Fibroblast of skin of abdomen (primary cell): ENCODE measurements around the gene FBXL15.
"Not testable (repeated sequence)": the region's sequence is repeated elsewhere in the genome, so short reads cannot be mapped to it uniquely, and the experiment has no call there.

Experiments
- DNase-seq: peaks from one replicate; pipeline ENCODE4 v3.0.0-alpha.2; 2013

FBXL15 gene

DNA sequence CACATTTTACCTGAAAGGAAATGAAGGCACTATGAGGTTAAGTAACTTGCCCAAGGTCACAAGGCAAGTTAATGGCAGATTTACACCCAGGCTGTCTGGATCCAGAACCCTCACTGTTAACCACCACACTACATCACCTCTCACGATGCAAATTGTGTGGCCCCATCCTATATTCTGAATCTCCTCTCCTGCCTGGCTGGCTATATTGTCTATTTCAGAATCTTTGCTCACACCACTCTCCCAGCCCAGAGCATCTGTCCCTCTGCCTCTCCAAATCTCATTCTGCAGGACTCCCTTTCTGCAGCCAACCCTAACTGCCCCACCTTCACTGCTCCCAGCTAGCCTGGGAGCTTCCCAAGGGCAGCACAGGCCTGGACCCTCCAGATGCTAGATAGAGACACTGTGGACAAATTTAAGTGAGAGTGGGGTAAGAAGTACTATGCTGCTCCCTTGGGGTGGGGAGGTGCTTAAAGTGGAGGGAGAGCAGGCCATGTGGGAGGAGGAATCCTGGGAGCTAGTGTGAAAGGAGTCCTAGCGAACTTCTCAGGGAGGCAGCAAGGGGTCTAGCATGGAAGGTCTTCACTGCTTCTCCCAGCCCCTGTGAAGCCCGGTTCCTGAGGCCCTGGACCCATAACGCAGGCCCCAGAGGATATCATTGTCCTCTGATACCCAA, 11.0 kb downstream of the FBXL15 start:
- DNase-seq = no peak

GRCh38 chr10:102432162-102432950, 11.7 kb downstream of the FBXL15 start, which contains the start of gene CUEDC2:
Gene CUEDC2 (minus strand): TSS chr10:102432574. CDS start chr10:102425188, 7,386 bp downstream.
- DNase-seq = peak; percentile 98

GRCh38 chr10:102433619-102434046, 13.0 kb downstream of the FBXL15 start:
- no peak for DNase-seq

- DNase-seq = peak; percentile 66
Observed at GRCh38 chr10:102434394-102435132, 13.9 kb downstream of the FBXL15 start.

DNA sequence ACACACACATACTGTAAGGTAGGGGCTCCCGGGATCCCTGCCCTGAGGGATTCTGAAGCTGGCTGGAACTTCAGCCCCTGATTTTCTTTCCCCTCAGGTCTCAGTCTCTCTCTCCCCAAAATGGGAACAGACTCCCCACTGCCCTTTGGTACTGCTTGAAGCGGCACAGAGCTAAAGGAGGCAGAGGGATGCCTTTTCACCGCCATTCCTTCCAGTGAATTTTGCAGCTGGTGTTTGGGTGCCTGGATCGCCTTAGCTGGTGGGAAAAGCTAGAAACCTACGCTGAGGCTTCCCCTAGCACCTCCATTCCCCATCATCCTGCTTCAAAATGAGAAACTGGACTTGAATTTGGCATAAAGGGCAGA, 14.5 kb downstream of the FBXL15 start:
- DNase-seq = no peak

GRCh38 chr10:102435529-102436233, 15.0 kb downstream of the FBXL15 start:
- DNase-seq = no peak

- DNase-seq = no peak
Observed at GRCh38 chr10:102436312-102436711, 15.7 kb downstream of the FBXL15 start.

DNA sequence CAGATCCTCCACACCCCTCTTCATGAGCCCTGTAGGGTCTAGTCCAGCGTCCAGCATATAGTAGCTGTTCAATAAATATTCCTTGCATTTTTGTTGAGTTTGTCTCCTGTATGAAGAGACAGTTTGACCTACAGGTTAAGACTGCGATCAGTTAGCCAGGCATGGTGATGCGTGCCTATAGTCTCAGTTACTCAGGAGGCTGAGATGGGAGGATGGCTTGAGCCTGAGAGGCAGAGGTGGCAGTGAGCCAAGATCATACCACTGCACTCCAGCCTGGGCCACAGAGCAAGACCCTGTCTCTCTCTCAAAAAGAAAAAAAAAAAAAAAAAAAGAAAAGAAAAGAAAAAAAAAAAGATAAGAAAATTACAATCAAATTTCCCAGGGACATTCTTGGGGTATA, 16.9 kb downstream of the FBXL15 start:
- DNase-seq = no peak

DNA sequence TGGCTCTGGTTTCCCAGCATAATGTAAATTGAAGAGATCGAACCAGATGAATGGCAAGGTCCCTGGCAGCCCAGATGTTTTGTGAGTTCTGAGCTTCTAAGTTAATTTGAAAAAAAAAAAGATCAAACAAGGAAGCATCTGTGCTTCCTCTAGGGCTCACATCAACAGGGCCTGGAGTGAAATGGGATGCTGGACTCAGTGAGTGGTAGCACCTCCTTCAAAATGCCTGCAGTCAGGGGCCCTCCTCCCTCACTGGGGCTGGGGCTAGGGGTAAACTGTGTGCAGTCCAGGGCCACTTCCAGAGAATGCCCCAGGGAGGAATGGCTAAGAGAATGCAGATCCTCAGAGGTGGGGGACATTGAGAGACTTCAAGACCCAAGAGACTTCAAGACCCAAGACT, 17.7 kb downstream of the FBXL15 start:
- DNase-seq = no peak

DNA sequence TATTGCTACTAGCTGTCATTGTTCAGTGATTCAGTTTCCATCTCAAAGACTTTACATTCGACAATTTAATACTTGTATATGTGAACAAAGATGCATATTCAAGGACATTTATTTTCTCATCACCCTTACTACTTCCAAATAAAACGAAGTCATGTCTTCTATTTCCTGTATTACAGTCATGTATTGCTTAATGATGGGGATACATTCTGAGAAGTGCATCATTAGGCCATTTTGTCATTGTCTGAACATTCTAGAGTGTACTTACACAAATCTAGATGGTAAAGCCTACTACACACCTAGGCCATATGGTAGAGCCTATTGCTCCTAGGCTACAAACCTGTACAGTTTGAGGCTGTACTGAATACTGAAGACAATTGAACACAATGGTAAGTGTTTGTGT, 24.2 kb downstream of the FBXL15 start:
- no peak for DNase-seq

GRCh38 chr10:102449321-102450123, 28.9 kb downstream of the FBXL15 start:
- DNase-seq = peak; percentile 34

DNA sequence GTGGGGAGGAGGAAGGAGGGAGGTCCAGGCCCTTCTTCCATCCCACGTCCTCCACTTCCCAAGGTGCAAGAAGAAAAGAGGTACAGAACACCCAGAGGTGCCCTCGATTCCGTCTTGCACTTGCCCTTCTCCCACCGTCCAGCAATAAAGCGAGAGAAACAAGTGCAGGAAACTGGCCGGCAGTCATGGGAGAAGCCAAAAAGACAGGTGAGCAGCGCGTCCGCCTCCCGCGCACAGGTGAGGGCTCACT, 29.4 kb downstream of the FBXL15 start:
- DNase-seq = no peak

GRCh38 chr10:102450374-102451104, 29.9 kb downstream of the FBXL15 start:
- peak; percentile 79 for DNase-seq

- peak; percentile 3 for DNase-seq
Observed at GRCh38 chr10:102451105-102451969, 30.7 kb downstream of the FBXL15 start, which contains the start of gene C10orf95. Gene C10orf95 (minus strand): TSS chr10:102451543. CDS start chr10:102451093, 450 bp downstream.

GRCh38 chr10:102452672-102453340, 32.2 kb downstream of the FBXL15 start:
- DNase-seq = peak; percentile 44

GRCh38 chr10:102453502-102453901, 32.9 kb downstream of the FBXL15 start:
- no peak for DNase-seq

- DNase-seq = not testable (repeated sequence)
Observed at GRCh38 chr10:102454662-102455487, 34.2 kb downstream of the FBXL15 start.

GRCh38 chr10:102455893-102456471, 35.3 kb downstream of the FBXL15 start:
- DNase-seq = peak; percentile 84
